NCI-H2107 treated with DMSO at 0.1 percent for 48 hours (cell line): ENCODE measurements around the gene SLC45A2.
"Not testable (repeated sequence)": the region's sequence is repeated elsewhere in the genome, so short reads cannot be mapped to it uniquely, and the experiment has no call there.

Experiments used
- DNase-seq: peaks from one replicate; lab custom pipeline; 2025; ENCODE audit not compliant: unreplicated experiment; lab: John Stamatoyannopoulos, UW

The SLC45A2 gene

GRCh38 chr5:33929925-33930690 lies 54.4 kb downstream of the SLC45A2 start:
- DNase-seq = no peak

DNA sequence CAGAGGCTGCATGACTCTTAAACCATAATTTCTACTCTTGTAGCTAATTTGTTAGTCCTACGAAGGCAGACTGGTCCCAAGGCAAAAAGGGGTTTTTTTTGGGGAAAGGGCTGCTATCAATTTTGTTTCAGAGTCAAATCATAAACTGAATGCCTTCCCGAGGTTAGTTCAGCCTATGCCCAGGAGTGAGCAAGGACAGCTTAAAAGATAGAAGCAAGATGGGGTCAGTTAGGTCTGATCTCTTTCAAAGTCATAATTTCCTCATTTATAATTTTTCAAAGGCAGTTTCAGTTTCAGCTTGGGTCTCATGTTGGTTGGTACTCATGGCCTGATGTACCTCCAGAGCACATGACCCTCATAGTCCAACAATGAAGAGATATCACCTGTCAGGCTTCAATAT lies 56.2 kb downstream of the SLC45A2 start:
- DNase-seq = no peak

DNA sequence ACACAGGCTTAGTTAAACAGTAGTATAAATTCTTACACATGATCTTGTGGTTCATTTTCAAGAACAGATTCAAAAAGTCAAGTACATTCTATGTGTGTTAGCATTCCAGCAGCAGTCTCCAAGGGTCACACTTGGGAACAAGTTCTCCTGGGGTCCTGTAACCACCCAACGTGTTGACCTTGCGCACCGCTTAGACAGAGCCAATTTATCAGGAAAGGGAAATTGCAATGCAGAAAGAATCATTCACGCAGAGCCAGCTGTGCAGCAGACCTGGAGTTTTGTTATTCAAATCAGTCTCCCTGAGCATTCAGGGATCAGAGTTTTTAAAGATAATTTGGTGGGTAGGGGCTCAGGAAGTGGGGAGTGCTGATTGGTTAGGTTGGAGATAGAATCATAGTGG lies 56.8 kb downstream of the SLC45A2 start:
- DNase-seq = no peak

DNA sequence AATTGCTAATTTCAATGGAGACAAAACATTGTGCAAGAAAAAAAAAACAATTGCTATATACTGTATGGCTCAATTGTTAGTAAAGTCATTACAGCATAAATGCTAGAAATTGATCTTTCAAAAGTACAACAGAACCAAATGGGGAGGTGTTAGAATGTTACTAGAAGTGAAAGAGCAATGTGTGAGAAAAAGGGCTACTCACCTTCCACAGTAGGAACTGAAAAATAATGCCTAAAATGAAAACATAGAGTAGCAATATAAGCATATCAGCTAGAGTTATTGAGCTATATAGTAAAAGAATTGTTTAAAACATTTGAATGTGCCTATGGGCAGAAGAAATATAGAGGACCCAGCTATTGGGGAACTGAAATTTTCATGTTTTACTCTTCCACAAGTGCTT lies 59.2 kb downstream of the SLC45A2 start:
- DNase-seq = no peak

- no peak for DNase-seq
These were observed 63.5 kb downstream of the SLC45A2 start for GRCh38 chr5:33921002-33921401.

DNA sequence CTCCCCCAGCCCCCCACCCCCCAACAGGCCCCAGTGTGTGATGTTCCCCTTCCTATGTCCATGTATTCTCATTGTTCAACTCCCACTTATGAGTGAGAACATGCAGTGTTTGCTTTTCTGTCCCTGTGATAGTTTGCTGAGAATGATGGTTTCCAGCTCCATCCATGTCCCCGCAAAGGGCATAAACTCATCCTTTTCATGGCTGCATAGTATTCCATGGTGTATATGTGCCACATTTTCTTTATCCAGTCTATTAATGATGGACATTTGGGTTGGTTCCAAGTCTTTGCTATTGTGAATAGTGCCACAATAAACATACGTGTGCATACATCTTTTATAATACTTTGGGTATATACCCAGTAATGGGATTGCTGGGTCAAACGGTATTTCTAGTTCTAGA lies 69.6 kb downstream of the SLC45A2 start:
- DNase-seq = not testable (repeated sequence)

GRCh38 chr5:33906248-33906647 lies 78.2 kb downstream of the SLC45A2 start:
- DNase-seq = not testable (repeated sequence)

- no peak for DNase-seq
These were observed 79.1 kb downstream of the SLC45A2 start for GRCh38 chr5:33905381-33905780.

GRCh38 chr5:33903118-33903517 lies 81.4 kb downstream of the SLC45A2 start:
- DNase-seq = no peak

DNA sequence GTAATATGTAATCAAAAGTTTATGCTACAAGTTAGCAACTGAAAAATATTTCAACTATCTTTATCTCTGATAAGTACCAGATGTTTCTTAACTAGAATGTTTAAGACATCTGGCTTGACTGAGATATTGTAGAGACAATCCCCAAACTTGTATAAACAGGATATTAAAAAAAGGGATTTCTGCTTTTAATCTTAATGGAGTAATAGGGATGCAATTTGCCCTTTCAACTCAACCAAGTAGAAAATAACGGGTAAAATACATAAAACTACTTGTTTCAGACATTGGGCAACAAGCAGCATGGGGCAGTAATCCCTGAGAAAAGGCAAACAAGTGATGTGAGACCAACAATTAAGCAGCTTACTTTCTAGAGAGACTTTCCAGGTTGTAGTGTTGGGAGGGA lies 83.3 kb downstream of the SLC45A2 start:
- DNase-seq = no peak
